HG02588 (cell line): ENCODE results near the gene AREL1.
"Not testable (repeated sequence)": the region's sequence is repeated elsewhere in the genome, so short reads cannot be mapped to it uniquely, and the experiment has no call there.

ENCODE experiments used
- ATAC-seq: cut with Tn5 transposase; IDR thresholded peaks from one replicate; pipeline ENCODE4 v1.9.1; 2021; ENCODE audit warnings: mild to moderate bottlenecking, moderate library complexity; ENCODE audit not compliant: unreplicated experiment

AREL1 gene

GRCh38 chr14:74712499-74713394, at the start of gene AREL1, which contains the start of gene FCF1:
Gene AREL1 (minus strand): TSS chr14:74713080. CDS start chr14:74685615, 27,465 bp downstream.
Gene FCF1 (plus strand): TSS chr14:74713144. CDS start chr14:74713198, 54 bp downstream.
- ATAC-seq, result peak; percentile 91

GRCh38 chr14:74758505-74758904, 45.6 kb upstream of the AREL1 start:
- ATAC-seq, result not testable (repeated sequence)

- no peak for ATAC-seq
These were observed 43.4 kb upstream of the AREL1 start for GRCh38 chr14:74756326-74756725.

GRCh38 chr14:74754899-74755298, 42.0 kb upstream of the AREL1 start:
- ATAC-seq, result no peak

- no peak for ATAC-seq
These were observed 41.3 kb upstream of the AREL1 start for GRCh38 chr14:74754157-74754556.

- no peak for ATAC-seq
These were observed 34.4 kb upstream of the AREL1 start for GRCh38 chr14:74747237-74747636.

- ATAC-seq, result no peak
These were observed 26.6 kb upstream of the AREL1 start for GRCh38 chr14:74739293-74740030.

GRCh38 chr14:74737753-74738325, 25.0 kb upstream of the AREL1 start:
- no peak for ATAC-seq

GRCh38 chr14:74735125-74735524, 22.2 kb upstream of the AREL1 start:
- no peak for ATAC-seq

- ATAC-seq, result no peak
These were observed 20.3 kb upstream of the AREL1 start for GRCh38 chr14:74733221-74733620.

GRCh38 chr14:74732387-74732786, 19.5 kb upstream of the AREL1 start:
- no peak for ATAC-seq

GRCh38 chr14:74723134-74723533, 10.3 kb upstream of the AREL1 start:
- ATAC-seq, result no peak

- no peak for ATAC-seq
These were observed 7.6 kb upstream of the AREL1 start for GRCh38 chr14:74720526-74720925.

GRCh38 chr14:74713395-74713735, 485 bp upstream of the AREL1 start:
- ATAC-seq, result no peak

GRCh38 chr14:74711651-74712050, 1.2 kb downstream of the AREL1 start:
- no peak for ATAC-seq

GRCh38 chr14:74710480-74710879, 2.4 kb downstream of the AREL1 start:
- ATAC-seq, result no peak

- ATAC-seq, result no peak
These were observed 7.0 kb downstream of the AREL1 start for GRCh38 chr14:74705613-74706500.

GRCh38 chr14:74704656-74705055, 8.2 kb downstream of the AREL1 start:
- no peak for ATAC-seq

- no peak for ATAC-seq
These were observed 9.8 kb downstream of the AREL1 start for GRCh38 chr14:74703043-74703442.

- no peak for ATAC-seq
These were observed 10.6 kb downstream of the AREL1 start for GRCh38 chr14:74702293-74702692.

GRCh38 chr14:74698465-74698864, 14.4 kb downstream of the AREL1 start:
- no peak for ATAC-seq
